Measurements from ENCODE around the gene TCF15.

The TCF15 gene

DNA sequence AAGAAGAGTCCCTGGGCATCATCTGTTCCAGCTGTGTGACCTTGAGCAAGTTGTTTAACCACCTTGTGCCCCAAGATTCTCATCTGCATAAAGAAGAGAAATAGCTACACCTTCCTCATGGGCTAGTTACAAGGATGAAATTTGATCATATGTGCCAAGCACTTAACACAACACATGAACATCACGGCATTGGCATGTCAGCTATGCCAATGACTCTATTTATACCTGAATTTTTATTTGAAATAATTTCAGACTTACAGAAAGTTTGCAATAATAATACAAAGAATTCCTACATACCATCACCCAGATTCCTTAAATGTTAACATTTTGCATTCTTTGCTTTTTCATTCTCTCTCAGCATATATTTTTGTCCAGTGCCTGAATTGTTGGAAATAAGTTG is 21.0 kb upstream of the TCF15 start:
- TF ChIP-seq, protein P1, sequence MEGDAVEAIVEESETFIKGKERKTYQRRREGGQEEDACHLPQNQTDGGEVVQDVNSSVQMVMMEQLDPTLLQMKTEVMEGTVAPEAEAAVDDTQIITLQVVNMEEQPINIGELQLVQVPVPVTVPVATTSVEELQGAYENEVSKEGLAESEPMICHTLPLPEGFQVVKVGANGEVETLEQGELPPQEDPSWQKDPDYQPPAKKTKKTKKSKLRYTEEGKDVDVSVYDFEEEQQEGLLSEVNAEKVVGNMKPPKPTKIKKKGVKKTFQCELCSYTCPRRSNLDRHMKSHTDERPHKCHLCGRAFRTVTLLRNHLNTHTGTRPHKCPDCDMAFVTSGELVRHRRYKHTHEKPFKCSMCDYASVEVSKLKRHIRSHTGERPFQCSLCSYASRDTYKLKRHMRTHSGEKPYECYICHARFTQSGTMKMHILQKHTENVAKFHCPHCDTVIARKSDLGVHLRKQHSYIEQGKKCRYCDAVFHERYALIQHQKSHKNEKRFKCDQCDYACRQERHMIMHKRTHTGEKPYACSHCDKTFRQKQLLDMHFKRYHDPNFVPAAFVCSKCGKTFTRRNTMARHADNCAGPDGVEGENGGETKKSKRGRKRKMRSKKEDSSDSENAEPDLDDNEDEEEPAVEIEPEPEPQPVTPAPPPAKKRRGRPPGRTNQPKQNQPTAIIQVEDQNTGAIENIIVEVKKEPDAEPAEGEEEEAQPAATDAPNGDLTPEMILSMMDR (IDR thresholded peaks at IDR 0.05; ENCODE audit: borderline replicate concordance, insufficient read depth, low read depth, low read length): no peak
- H3K4me3 ChIP-seq (ENCODE audit: low read depth, low read length): no peak overlapping the region

DNA sequence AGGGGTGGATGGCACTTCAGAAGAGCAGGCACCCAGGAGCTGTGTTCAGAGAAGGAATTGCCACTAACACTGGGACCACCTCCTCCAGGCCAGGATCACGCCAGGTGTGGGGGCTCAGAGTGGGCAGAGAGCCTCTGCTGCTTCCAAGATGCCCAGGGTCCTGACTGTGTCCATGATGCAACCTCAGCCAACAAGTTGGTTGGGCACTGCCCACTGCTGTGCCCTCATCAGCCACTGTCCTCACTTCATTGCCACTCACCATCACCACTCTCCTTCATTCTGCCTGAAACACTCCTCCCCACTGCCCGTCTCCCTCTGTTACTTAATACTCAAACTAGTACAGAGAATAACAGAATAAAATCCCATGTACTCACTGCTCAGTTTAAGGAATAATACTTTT is 16.5 kb upstream of the TCF15 start:
- no peak overlapping the region for H3K4me3 ChIP-seq (ENCODE audit: low read depth, low read length)
- TF ChIP-seq, protein P1 (IDR thresholded peaks at IDR 0.05; ENCODE audit: borderline replicate concordance, insufficient read depth, low read depth, low read length): no peak

DNA sequence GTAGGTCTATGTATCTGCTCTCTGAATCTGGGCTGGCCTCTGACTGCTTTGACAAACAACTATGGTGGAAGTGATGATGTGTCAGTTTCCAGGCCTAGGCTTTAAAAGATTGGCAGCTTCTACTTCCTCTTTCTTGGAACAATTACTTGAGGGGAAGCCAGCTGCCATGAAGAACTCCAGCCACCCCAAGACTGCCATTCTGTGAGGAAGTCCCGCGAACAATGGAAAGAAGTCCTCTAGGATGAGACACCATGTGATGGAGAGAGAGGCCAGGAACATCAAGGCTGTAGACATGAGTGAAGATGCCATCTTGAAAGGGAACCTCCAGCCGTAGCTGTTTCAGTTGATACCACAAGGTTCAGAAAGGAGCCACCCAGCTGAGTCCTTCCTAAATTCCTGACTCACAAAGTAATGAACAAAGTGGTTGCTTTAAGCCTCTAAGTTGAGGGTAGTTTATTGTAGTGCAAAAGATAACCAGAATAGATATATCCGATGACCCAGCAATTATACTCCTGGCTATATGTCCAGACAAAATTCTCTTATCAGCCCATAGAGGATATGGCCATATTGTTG is 15.3 kb upstream of the TCF15 start:
- H3K4me3 ChIP-seq (ENCODE audit: low read depth, low read length): no peak overlapping the region
- TF ChIP-seq, protein P1 (IDR thresholded peaks at IDR 0.05; ENCODE audit: borderline replicate concordance, insufficient read depth, low read depth, low read length): no peak

DNA sequence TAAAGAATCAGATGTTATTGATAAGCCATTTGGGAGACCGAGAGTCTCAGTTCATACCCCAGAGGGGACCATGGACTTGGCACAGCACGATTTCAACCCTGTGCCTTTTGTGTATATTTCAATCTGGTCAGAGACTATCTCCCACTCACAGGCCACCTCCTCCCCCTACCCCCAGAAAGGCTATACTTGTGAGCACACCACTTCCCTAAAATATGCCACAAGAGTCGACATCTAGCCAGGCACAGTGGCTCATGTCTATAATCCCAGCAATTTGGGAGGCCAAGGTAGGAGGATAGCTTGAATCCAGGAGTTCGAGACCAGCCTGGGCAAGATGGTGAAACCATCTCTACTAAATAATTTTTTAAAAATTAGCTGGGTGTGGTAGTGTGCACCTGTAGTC is 13.6 kb upstream of the TCF15 start:
- TF ChIP-seq, protein P1 (IDR thresholded peaks at IDR 0.05; ENCODE audit: borderline replicate concordance, insufficient read depth, low read depth, low read length): no peak
- H3K4me3 ChIP-seq (ENCODE audit: low read depth, low read length): no peak overlapping the region

DNA sequence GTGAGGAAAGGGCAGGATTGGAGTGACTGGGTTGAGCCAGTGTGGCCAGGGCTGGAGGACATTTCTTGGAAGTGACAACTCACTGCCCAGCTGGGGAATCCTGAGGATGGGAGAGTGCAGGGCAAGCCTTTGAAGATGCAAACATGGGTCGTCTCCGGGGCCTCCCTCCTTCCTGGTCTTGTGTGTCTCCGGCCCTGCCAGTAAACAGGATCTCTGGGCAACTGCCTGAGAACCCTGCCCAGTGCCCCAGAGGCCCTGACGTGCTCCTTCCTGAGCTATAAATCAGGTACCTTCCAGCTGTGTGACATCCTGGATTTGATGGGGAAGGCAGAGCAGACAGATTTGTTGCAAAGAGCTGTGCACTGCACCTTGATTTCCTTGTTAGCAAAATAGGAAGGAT is 12.9 kb upstream of the TCF15 start:
- TF ChIP-seq, protein P1 (IDR thresholded peaks at IDR 0.05; ENCODE audit: borderline replicate concordance, insufficient read depth, low read depth, low read length): no peak
- no peak overlapping the region for H3K4me3 ChIP-seq (ENCODE audit: low read depth, low read length)

DNA sequence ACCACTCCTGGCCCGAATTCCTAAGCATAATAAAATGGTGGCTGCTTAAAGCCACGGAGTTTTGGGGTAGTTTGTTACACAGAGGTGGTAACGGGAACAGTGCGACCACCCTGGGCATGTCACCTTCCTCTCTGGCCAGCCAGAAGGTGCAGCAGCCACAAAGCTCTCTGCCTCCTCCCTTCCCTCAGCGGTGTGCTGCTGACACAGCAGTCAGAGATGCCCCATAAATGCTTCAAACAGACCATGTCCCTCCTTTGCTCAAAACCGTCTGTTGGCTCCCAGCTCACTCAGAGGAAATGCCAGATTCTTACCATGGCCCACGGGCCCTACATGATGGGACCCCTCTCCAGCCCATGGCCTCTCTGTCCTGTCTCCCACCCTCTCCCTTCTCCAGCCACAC is 12.1 kb upstream of the TCF15 start:
- TF ChIP-seq, protein P1 (IDR thresholded peaks at IDR 0.05; ENCODE audit: borderline replicate concordance, insufficient read depth, low read depth, low read length): no peak
- no peak overlapping the region for H3K4me3 ChIP-seq (ENCODE audit: low read depth, low read length)

DNA sequence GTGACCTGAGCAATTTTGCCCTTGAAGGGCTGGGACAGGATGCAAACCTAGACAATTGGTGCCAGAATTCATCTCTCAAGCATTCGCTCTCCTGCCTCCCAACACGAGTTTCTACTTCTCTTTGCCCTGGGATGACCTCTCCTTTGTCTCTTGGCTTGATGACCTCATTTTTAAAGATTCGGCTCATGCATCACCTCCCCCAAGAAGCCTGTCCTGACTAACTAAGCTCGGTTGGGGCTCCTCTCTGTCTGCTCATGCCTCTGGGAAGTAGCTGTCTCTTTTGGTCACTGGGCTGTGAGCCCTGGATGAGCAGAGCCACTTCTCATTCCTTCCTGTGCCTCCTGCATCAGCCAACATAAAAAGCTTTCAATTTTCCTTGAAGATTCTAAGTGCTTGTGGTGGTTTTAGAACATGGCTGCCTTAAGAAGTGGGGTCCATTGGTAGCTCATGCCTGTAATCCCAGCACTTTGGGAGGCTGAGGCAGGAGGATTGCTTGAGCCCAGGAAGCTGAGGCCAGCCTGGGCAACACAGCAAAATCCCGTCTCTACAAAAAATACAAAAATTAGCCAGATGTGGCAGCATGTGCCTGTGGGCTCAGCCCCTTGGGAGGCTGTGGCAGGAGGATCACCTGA is 11.1 kb upstream of the TCF15 start:
- TF ChIP-seq, protein P1 (IDR thresholded peaks at IDR 0.05; ENCODE audit: borderline replicate concordance, insufficient read depth, low read depth, low read length): no peak
- no peak overlapping the region for H3K4me3 ChIP-seq (ENCODE audit: low read depth, low read length)

Measured in GM12875 (cell line).